ENCODE measurements around the gene ADH5.
"Not testable (repeated sequence)": the region's sequence is repeated elsewhere in the genome, so short reads cannot be mapped to it uniquely, and the experiment has no call there.

ADH5 gene

DNA sequence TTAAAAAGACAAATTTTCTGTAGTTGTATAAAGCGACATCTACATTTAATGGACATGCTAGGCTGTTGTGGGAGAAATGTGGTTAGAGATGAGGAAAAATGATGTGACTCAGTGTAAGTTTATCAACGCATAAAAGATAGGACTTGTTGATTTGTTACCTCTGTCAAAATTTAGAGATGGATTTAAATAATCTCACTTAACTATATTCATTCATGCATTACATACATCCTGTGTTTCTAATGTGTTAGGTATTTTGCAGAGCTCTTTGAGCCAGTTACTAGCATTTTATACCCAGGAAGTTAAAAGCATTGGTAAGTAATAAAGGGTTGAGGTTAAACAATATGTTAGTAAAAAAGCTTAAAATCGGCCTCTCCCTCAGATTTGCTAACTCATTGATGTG, 58.7 kb downstream of the ADH5 start:
- no peak for DNase-seq (ENCODE audit: low read depth, low spot score)

- no peak for DNase-seq (ENCODE audit: low read depth, low spot score)
Observed at GRCh38 chr4:99029018-99029735, 59.4 kb downstream of the ADH5 start.

- DNase-seq (ENCODE audit: low read depth, low spot score): no peak
Observed at GRCh38 chr4:99028187-99028586, 60.4 kb downstream of the ADH5 start.

GRCh38 chr4:99027304-99027703, 61.3 kb downstream of the ADH5 start:
- no peak for DNase-seq (ENCODE audit: low read depth, low spot score)

GRCh38 chr4:99025506-99025905, 63.1 kb downstream of the ADH5 start:
- no peak for DNase-seq (ENCODE audit: low read depth, low spot score)

- DNase-seq (ENCODE audit: low read depth, low spot score): no peak
Observed at GRCh38 chr4:99024481-99025275, 63.9 kb downstream of the ADH5 start.

DNA sequence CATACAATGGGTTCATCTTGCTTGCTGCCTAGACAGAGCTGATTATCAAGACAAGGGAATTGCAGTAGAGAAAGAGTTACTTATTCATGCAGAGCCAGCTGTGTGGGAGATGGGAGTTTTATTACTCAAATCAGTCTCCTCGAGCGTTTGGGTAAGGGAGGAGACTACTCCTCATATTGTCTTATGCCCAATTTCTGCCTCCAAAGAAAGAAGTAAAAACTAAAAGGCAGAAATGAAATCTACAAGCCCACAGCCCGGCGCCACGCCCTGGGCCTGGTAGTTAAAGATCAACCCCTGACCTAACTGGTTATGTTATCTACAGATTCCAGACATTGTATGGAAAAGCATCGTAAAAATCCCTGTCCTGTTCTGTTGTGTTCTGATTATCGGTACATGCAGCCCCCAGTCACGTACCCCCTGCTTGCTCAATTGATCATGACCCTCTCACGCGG, 64.8 kb downstream of the ADH5 start:
- not testable (repeated sequence) for DNase-seq (ENCODE audit: low read depth, low spot score)

DNA sequence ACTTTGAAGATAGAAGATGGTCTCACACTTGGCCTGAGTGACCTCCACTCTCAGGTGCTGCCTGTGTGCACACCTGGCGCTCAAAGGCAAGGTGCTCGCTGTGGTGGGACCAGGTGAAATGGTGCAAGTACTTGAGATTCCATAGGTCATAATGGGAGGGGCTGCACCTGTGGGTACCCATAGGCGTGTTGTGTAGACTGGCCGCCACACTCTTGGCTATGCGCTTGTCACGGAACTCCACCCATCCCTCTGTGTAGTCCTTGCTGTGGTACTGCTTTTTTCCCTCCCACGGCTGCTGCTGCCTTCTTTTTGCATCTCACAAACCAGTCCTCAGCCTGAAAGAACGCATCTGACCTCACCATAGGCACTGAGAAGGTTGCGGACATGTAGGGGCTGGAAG, 66.0 kb downstream of the ADH5 start:
- no peak for DNase-seq (ENCODE audit: low read depth, low spot score)

DNA sequence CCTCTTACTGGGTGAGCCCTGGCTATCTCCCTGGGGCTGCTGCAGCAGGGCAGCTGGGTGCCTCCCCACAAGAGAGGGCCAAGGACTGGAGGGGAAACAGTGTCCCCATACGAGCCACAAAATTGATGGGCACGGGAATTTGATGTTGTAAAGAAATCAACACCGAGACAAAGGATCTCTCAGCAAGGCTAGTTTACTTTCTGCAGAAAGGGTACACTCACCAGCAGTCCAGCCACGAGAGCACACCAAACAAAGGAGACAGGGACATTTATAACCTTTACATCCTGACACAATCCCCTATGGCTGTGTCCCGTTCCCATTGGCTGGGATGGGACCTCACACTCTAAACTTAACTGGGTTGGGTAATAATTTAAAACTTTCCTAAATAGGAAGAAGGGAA, 67.2 kb downstream of the ADH5 start:
- no peak for DNase-seq (ENCODE audit: low read depth, low spot score)
